Activated T-cell treated with anti-CD3 and anti-CD28 coated beads, Interleukin-2, amount 50 U/mL, for 4 hours (primary cell): Measurements from ENCODE around the gene TYROBP. TPM values are rescaled to one million over a fixed set of nuclear protein-coding genes. Genes with fewer than 3 reads are reported as not detected.
A peak's percentile ranks its signal among the peaks of the same experiment; 100 is the strongest.

Source experiments
- ATAC-seq, 2 donors: fragments of 200-7000 bp; cut with Tn5 transposase; one replicate each; pipeline ENCODE4 v1.10.0; 2021
- DNase-seq: peaks from one replicate; pipeline ENCODE4 v3.0.0-alpha.2; 2020
- H3K27me3 Mint-ChIP-seq: one replicate; pipeline ENCODE4 v1.8.0; 2021; ENCODE audit warnings: low read depth, mixed read lengths
- H3K36me3 Mint-ChIP-seq: one replicate; pipeline ENCODE4 v1.8.0; 2022; ENCODE audit warnings: mixed read lengths; ENCODE audit not compliant: insufficient read depth
- H3K4me1 Mint-ChIP-seq: one replicate; pipeline ENCODE4 v1.8.0; 2021; ENCODE audit warnings: low read depth, mixed read lengths
- H3K4me3 Mint-ChIP-seq: one replicate; pipeline ENCODE4 v1.8.0; 2021; ENCODE audit warnings: mild to moderate bottlenecking, moderate library complexity, mixed read lengths
- H3K9me3 Mint-ChIP-seq: one replicate; pipeline ENCODE4 v1.8.0; 2021; ENCODE audit warnings: mixed read lengths
- total RNA-seq, 3 donors: library from RNA; stranded (reverse); gene quantifications; one replicate each; pipeline ENCODE4 v1.2.1, GENCODE V29; 2021

The TYROBP gene
- total RNA-seq, 3 donors from 2014 or later: 0.52 to 0.69 TPM; not detected in 1

- Mint-ChIP-seq H3K36me3 (peaks cover 6% of the 10 kb centered on the region), H3K4me1 (peaks cover 29% of the 10 kb centered on the region), H3K27me3 (no peaks in the 10 kb centered on the region), H3K4me3 (peak overlapping the region; percentile 84), H3K9me3 (no peaks in the 10 kb centered on the region)
- ATAC-seq: no peak
- no peak for DNase-seq
These were observed 30.5 kb upstream of the TYROBP start for GRCh38 chr19:35938282-35939224.

GRCh38 chr19:35937345-35938281 is 29.5 kb upstream of the TYROBP start:
- peaks cover 6% of the 10 kb centered on the region for H3K36me3 Mint-ChIP-seq
- peaks cover 29% of the 10 kb centered on the region for H3K4me1 Mint-ChIP-seq
- peak overlapping the region; percentile 84 for H3K4me3 Mint-ChIP-seq
- no peaks in the 10 kb centered on the region for H3K27me3 Mint-ChIP-seq
- no peak for DNase-seq
- ATAC-seq: no peak
- no peaks in the 10 kb centered on the region for H3K9me3 Mint-ChIP-seq

- H3K4me3 Mint-ChIP-seq: peak overlapping the region; percentile 84
- H3K9me3 Mint-ChIP-seq: no peaks in the 10 kb centered on the region
- no peaks in the 10 kb centered on the region for H3K27me3 Mint-ChIP-seq
- peaks cover 32% of the 10 kb centered on the region for H3K4me1 Mint-ChIP-seq
- no peak for DNase-seq
- no peak for ATAC-seq
- peaks cover 6% of the 10 kb centered on the region for H3K36me3 Mint-ChIP-seq
These were observed 28.7 kb upstream of the TYROBP start for GRCh38 chr19:35936738-35937268.

- peak; percentile 30 for ATAC-seq
- DNase-seq: peak; percentile 49
- Mint-ChIP-seq H3K4me1 (peaks cover 34% of the 10 kb centered on the region), H3K36me3 (peaks cover 6% of the 10 kb centered on the region), H3K27me3 (no peaks in the 10 kb centered on the region), H3K4me3 (peak within 1 kb of the TSS; percentile 89), H3K9me3 (no peaks in the 10 kb centered on the region)
These were observed 28.0 kb upstream of the TYROBP start, which contains the start of gene LRFN3 for GRCh38 chr19:35935911-35936737. Gene LRFN3 (plus strand): TSS chr19:35936374. CDS start chr19:35939426, 3,052 bp downstream.

- Mint-ChIP-seq H3K4me1 (peaks cover 31% of the 10 kb centered on the region), H3K36me3 (no peaks in the 10 kb centered on the region), H3K9me3 (no peaks in the 10 kb centered on the region), H3K27me3 (no peaks in the 10 kb centered on the region), H3K4me3 (no peak overlapping the region)
- DNase-seq (no peak), ATAC-seq (no peak)
These were observed 24.3 kb upstream of the TYROBP start for GRCh38 chr19:35932291-35932936.

- Mint-ChIP-seq H3K4me1 (peaks cover 29% of the 10 kb centered on the region), H3K9me3 (no peaks in the 10 kb centered on the region), H3K36me3 (no peaks in the 10 kb centered on the region), H3K4me3 (peak overlapping the region; percentile 38), H3K27me3 (no peaks in the 10 kb centered on the region)
- ATAC-seq (peak; percentile 4 to 7), DNase-seq (no peak)
These were observed 23.7 kb upstream of the TYROBP start for GRCh38 chr19:35931874-35932202.

- Mint-ChIP-seq H3K36me3 (no peaks in the 10 kb centered on the region), H3K4me3 (peak overlapping the region; percentile 75), H3K9me3 (no peaks in the 10 kb centered on the region), H3K27me3 (no peaks in the 10 kb centered on the region), H3K4me1 (peaks cover 32% of the 10 kb centered on the region)
- DNase-seq (peak; percentile 99), ATAC-seq (peak; percentile 98 to 99)
These were observed 23.2 kb upstream of the TYROBP start for GRCh38 chr19:35931161-35931873.

GRCh38 chr19:35929876-35930275 is 21.8 kb upstream of the TYROBP start:
- no peak for ATAC-seq
- peaks cover 4% of the 10 kb centered on the region for H3K9me3 Mint-ChIP-seq
- no peaks in the 10 kb centered on the region for H3K36me3 Mint-ChIP-seq
- H3K4me1 Mint-ChIP-seq: peaks cover 24% of the 10 kb centered on the region
- H3K27me3 Mint-ChIP-seq: no peaks in the 10 kb centered on the region
- DNase-seq: no peak
- H3K4me3 Mint-ChIP-seq: peak overlapping the region; percentile 60

GRCh38 chr19:35928507-35928906 is 20.4 kb upstream of the TYROBP start:
- Mint-ChIP-seq H3K9me3 (peaks cover 4% of the 10 kb centered on the region), H3K36me3 (no peaks in the 10 kb centered on the region), H3K4me3 (no peak overlapping the region), H3K4me1 (peaks cover 24% of the 10 kb centered on the region), H3K27me3 (no peaks in the 10 kb centered on the region)
- ATAC-seq (no peak), DNase-seq (no peak)

- Mint-ChIP-seq H3K4me1 (peaks cover 14% of the 10 kb centered on the region), H3K9me3 (peaks cover 4% of the 10 kb centered on the region), H3K36me3 (no peaks in the 10 kb centered on the region), H3K4me3 (no peak overlapping the region), H3K27me3 (no peaks in the 10 kb centered on the region)
- ATAC-seq (no peak), DNase-seq (no peak)
These were observed 17.4 kb upstream of the TYROBP start for GRCh38 chr19:35925501-35925900.

- Mint-ChIP-seq H3K36me3 (no peaks in the 10 kb centered on the region), H3K9me3 (peaks cover 3% of the 10 kb centered on the region), H3K4me3 (no peak overlapping the region), H3K4me1 (no peaks in the 10 kb centered on the region), H3K27me3 (no peaks in the 10 kb centered on the region)
- ATAC-seq: no peak
- no peak for DNase-seq
These were observed 12.9 kb upstream of the TYROBP start for GRCh38 chr19:35921012-35921411.

- DNase-seq: no peak
- no peaks in the 10 kb centered on the region for H3K9me3 Mint-ChIP-seq
- no peak for ATAC-seq
- no peaks in the 10 kb centered on the region for H3K36me3 Mint-ChIP-seq
- H3K4me3 Mint-ChIP-seq: no peak overlapping the region
- no peaks in the 10 kb centered on the region for H3K4me1 Mint-ChIP-seq
- no peaks in the 10 kb centered on the region for H3K27me3 Mint-ChIP-seq
These were observed 11.2 kb upstream of the TYROBP start for GRCh38 chr19:35919306-35919705.

- H3K9me3 Mint-ChIP-seq: no peaks in the 10 kb centered on the region
- H3K27me3 Mint-ChIP-seq: no peaks in the 10 kb centered on the region
- ATAC-seq (no peak), DNase-seq (no peak)
- no peak overlapping the region for H3K4me3 Mint-ChIP-seq
- no peaks in the 10 kb centered on the region for H3K36me3 Mint-ChIP-seq
- peaks cover 13% of the 10 kb centered on the region for H3K4me1 Mint-ChIP-seq
These were observed 7.3 kb upstream of the TYROBP start for GRCh38 chr19:35915443-35915842.
